Limb (tissue), 2 donors: Measurements from ENCODE around the gene DEDD.

ENCODE experiments used
- DNase-seq, 2 donors: peaks; one replicate each; pipeline ENCODE4 v3.0.0-alpha.2; 2016; ENCODE audit errors: extremely low spot score in 2 of 2

Gene DEDD

DNA sequence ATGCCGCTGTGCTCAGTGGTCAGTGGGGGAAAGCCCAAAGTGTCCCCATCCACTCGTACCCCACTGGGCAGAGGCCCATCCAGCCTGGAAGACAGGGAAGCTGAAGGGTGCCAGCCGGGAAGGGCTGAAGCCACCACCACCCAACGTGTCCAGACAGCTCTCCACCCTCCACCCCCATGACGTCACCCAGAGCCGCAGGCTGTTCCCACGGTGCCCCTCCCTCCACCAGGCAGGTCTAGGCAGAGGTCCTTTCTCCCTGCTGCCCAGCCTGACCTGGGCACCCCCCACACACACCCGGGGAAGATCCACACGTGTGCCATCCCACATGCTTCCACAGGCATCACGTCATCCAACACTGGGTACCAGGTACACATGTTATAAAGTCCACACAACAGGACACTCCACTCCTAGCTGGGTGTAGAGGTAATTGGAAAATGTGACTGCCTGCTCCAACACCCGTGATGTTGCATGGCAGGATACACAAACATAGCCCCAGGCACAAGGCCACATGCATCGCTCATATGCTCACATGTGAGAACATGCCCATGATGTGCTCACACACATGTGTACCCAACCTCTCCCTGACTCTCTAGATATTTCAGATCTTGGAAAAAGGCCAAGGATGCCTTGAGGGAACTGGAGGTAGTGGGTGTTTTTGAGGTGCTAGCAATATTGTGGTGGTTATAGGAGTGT lies 57.6 kb downstream of the DEDD start:
- DNase-seq = no peak

DNA sequence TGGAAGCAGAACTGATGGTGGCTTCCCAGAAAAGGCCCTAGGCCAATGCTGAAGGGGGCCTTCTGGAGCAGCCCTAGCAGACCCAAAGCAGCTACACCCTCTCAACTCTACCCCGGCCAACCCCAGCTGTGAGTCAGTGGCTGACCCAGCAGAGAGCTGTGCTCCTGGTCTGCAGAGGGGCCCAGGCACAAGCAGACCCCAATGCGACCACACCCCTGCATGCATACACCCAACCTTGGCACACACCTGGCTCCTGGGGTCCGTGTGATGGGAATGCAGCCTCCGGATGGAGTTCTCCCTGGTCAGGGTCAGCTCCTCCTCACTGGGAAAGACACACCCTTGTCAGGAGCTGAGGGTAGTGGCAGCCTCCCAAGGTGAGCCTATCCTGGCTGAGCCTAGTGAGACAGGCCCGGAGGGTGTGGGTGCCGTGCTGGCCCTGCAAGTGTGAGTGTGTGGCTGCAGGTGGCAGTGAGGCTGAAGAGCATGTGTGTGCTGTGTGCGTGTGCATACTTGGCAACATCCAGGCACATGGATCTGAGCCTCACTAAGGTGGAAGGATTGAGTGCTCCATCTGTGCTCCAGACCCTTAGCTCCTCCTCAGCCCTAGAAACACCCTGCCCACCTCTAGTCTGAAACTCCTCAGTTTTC lies 58.9 kb downstream of the DEDD start:
- no peak for DNase-seq

GRCh38 chr1:161072751-161073449 lies 59.6 kb downstream of the DEDD start:
- DNase-seq = no peak

GRCh38 chr1:161071886-161072371 lies 60.5 kb downstream of the DEDD start:
- no peak for DNase-seq
